Effector memory CD4-positive, alpha-beta T cell (primary cell): ENCODE measurements around the gene MTSS2.

Experiments
- DNase-seq, 3 donors: peaks; one replicate each; pipeline ENCODE4 v3.0.0-alpha.2; 2020
- H3K27ac ChIP-seq: 2 replicates; pipeline ENCODE4 v1.7.0; 2013; ENCODE audit warnings: mild to moderate bottlenecking, low read length, moderate library complexity; ENCODE audit not compliant: insufficient read depth, poor library complexity, severe bottlenecking
- H3K27me3 ChIP-seq: replicated peaks from 2 replicates; pipeline ENCODE4 v1.7.0; 2013; ENCODE audit warnings: mild to moderate bottlenecking, low read length; ENCODE audit not compliant: insufficient read depth, control insufficient read depth, poor library complexity, severe bottlenecking
- H3K36me3 ChIP-seq: 2 replicates; pipeline ENCODE4 v1.7.0; 2013; ENCODE audit warnings: mild to moderate bottlenecking, low read length, moderate library complexity; ENCODE audit not compliant: control insufficient read depth, insufficient read depth
- H3K4me1 ChIP-seq: 2 replicates; pipeline ENCODE4 v1.7.0; 2013; ENCODE audit warnings: low read length, mild to moderate bottlenecking; ENCODE audit not compliant: control insufficient read depth, insufficient read depth, poor library complexity, severe bottlenecking
- H3K4me3 ChIP-seq: 2 replicates; pipeline ENCODE4 v1.7.0; 2013; ENCODE audit warnings: low read length, low read depth, mild to moderate bottlenecking; ENCODE audit not compliant: insufficient read depth, poor library complexity, severe bottlenecking
- H3K9me3 ChIP-seq: 2 replicates; pipeline ENCODE4 v1.7.0; 2013; ENCODE audit warnings: mild to moderate bottlenecking, low read length, moderate library complexity; ENCODE audit not compliant: control insufficient read depth

The MTSS2 gene

GRCh38 chr16:70680495-70681381 is 5.1 kb downstream of the MTSS2 start:
- Histone ChIP-seq H3K27me3 (peaks cover 12% of the 10 kb centered on the region), H3K4me3 (no peak overlapping the region), H3K9me3 (no peaks in the 10 kb centered on the region), H3K36me3 (no peaks in the 10 kb centered on the region), H3K4me1 (peaks cover 3% of the 10 kb centered on the region), H3K27ac (no peak overlapping the region)
- DNase-seq, result no peak

- peaks cover 9% of the 10 kb centered on the region for H3K27me3 ChIP-seq
- H3K9me3 ChIP-seq, result no peaks in the 10 kb centered on the region
- H3K36me3 ChIP-seq, result no peaks in the 10 kb centered on the region
- DNase-seq, result no peak
- H3K27ac ChIP-seq, result no peak overlapping the region
- H3K4me1 ChIP-seq, result no peaks in the 10 kb centered on the region
- no peak overlapping the region for H3K4me3 ChIP-seq
These were observed 6.0 kb downstream of the MTSS2 start for GRCh38 chr16:70679671-70680494.

- no peak overlapping the region for H3K27ac ChIP-seq
- DNase-seq, result no peak
- H3K9me3 ChIP-seq, result no peaks in the 10 kb centered on the region
- H3K27me3 ChIP-seq, result peaks cover 1% of the 10 kb centered on the region
- no peak overlapping the region for H3K4me3 ChIP-seq
- no peaks in the 10 kb centered on the region for H3K4me1 ChIP-seq
- H3K36me3 ChIP-seq, result no peaks in the 10 kb centered on the region
These were observed 6.8 kb downstream of the MTSS2 start for GRCh38 chr16:70678898-70679670.

- Histone ChIP-seq H3K4me3 (no peak overlapping the region), H3K36me3 (no peaks in the 10 kb centered on the region), H3K9me3 (no peaks in the 10 kb centered on the region), H3K27ac (no peak overlapping the region), H3K27me3 (no peaks in the 10 kb centered on the region), H3K4me1 (no peaks in the 10 kb centered on the region)
- DNase-seq, result no peak
These were observed 7.5 kb downstream of the MTSS2 start for GRCh38 chr16:70678121-70678897.

GRCh38 chr16:70677499-70678120 is 8.2 kb downstream of the MTSS2 start:
- no peaks in the 10 kb centered on the region for H3K9me3 ChIP-seq
- no peaks in the 10 kb centered on the region for H3K36me3 ChIP-seq
- no peak overlapping the region for H3K4me3 ChIP-seq
- no peak for DNase-seq
- no peaks in the 10 kb centered on the region for H3K27me3 ChIP-seq
- H3K27ac ChIP-seq, result no peak overlapping the region
- H3K4me1 ChIP-seq, result no peaks in the 10 kb centered on the region

GRCh38 chr16:70676675-70677498 is 9.0 kb downstream of the MTSS2 start:
- no peaks in the 10 kb centered on the region for H3K36me3 ChIP-seq
- no peak for DNase-seq

GRCh38 chr16:70675851-70676513 is 9.9 kb downstream of the MTSS2 start:
- DNase-seq, result no peak
- Histone ChIP-seq H3K27ac (no peak overlapping the region), H3K36me3 (no peaks in the 10 kb centered on the region), H3K27me3 (no peaks in the 10 kb centered on the region), H3K4me1 (no peaks in the 10 kb centered on the region), H3K9me3 (no peaks in the 10 kb centered on the region), H3K4me3 (no peak overlapping the region)

More at GRCh38 chr16:70676675-70677498, 9.0 kb downstream of the MTSS2 start:
- no peak overlapping the region for H3K4me3 ChIP-seq
- H3K9me3 ChIP-seq, result no peaks in the 10 kb centered on the region
- no peak overlapping the region for H3K27ac ChIP-seq
- no peaks in the 10 kb centered on the region for H3K4me1 ChIP-seq
- no peaks in the 10 kb centered on the region for H3K27me3 ChIP-seq

- DNase-seq, result no peak
- Histone ChIP-seq H3K9me3 (no peaks in the 10 kb centered on the region), H3K27me3 (no peaks in the 10 kb centered on the region), H3K4me1 (no peaks in the 10 kb centered on the region), H3K27ac (no peak overlapping the region), H3K36me3 (no peaks in the 10 kb centered on the region), H3K4me3 (no peak overlapping the region)
These were observed 11.4 kb downstream of the MTSS2 start for GRCh38 chr16:70674221-70675014.
